ENCODE results near the gene TMEM119. TPM values are rescaled to one million over a fixed set of nuclear protein-coding genes. Genes with fewer than 3 reads are reported as not detected.

The TMEM119 gene
- total and polyA plus RNA-seq, 2 of the 13 experiments (the other 11 are each of a cell fraction or from before 2014, with no cell fraction given) = not detected

DNA sequence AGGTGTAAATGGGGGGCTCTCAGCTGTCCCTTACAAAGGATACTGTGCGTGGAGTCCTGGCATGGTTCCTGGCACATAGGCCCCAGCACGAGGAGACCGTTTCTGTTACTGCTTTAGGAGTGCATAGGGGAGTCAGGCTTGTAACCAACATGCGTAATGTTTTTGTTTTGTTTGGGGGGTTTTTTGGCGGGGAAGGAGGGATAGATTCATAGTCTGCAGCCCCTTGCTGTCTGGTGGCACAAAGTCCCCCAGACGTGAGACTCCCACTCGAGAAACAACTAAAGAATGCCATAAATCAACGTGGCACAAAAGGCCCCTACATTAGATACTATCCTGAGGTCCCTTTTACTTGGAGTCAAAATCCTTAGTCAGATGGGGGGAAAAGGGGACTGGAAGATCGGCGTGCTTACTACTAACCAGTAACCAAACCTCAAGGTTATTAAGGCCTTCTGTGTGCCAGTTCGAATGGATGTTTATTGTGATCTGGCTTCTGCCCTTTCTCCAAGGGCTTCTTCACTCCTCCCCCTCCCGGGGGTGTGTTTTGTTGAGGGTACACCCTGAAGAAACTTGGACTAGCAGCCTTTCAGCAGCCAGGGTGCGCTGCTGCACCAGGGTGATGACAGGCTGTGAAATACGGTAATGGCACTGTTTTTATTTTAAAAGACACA, 34.6 kb downstream of the TMEM119 start (continued):
- TF ChIP-seq, protein P1, sequence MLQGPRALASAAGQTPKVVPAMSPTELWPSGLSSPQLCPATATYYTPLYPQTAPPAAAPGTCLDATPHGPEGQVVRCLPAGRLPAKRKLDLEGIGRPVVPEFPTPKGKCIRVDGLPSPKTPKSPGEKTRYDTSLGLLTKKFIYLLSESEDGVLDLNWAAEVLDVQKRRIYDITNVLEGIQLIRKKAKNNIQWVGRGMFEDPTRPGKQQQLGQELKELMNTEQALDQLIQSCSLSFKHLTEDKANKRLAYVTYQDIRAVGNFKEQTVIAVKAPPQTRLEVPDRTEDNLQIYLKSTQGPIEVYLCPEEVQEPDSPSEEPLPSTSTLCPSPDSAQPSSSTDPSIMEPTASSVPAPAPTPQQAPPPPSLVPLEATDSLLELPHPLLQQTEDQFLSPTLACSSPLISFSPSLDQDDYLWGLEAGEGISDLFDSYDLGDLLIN (CRISPR knock-in tag; IDR thresholded peaks at IDR 0.05; ENCODE audit: borderline replicate concordance) = no peak
- TF ChIP-seq, protein P2, sequence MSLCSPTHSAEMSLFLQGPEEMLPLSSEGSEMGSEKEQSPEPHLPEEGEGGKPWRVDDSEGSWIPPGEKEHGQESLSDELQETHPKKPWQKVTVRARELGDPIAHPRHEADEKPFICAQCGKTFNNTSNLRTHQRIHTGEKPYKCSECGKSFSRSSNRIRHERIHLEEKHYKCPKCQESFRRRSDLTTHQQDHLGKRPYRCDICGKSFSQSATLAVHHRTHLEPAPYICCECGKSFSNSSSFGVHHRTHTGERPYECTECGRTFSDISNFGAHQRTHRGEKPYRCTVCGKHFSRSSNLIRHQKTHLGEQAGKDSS (CRISPR knock-in tag; IDR thresholded peaks at IDR 0.05; ENCODE audit: borderline replicate concordance, low read depth) = no peak
- TF ChIP-seq, protein P3, sequence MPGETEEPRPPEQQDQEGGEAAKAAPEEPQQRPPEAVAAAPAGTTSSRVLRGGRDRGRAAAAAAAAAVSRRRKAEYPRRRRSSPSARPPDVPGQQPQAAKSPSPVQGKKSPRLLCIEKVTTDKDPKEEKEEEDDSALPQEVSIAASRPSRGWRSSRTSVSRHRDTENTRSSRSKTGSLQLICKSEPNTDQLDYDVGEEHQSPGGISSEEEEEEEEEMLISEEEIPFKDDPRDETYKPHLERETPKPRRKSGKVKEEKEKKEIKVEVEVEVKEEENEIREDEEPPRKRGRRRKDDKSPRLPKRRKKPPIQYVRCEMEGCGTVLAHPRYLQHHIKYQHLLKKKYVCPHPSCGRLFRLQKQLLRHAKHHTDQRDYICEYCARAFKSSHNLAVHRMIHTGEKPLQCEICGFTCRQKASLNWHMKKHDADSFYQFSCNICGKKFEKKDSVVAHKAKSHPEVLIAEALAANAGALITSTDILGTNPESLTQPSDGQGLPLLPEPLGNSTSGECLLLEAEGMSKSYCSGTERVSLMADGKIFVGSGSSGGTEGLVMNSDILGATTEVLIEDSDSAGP (CRISPR knock-in tag; IDR thresholded peaks at IDR 0.05; ENCODE audit: borderline replicate concordance) = no peak
- TF ChIP-seq HCFC1 (IDR thresholded peaks at IDR 0.05; ENCODE audit: low read depth, low read length) = no peak
- TF ChIP-seq, protein P4, sequence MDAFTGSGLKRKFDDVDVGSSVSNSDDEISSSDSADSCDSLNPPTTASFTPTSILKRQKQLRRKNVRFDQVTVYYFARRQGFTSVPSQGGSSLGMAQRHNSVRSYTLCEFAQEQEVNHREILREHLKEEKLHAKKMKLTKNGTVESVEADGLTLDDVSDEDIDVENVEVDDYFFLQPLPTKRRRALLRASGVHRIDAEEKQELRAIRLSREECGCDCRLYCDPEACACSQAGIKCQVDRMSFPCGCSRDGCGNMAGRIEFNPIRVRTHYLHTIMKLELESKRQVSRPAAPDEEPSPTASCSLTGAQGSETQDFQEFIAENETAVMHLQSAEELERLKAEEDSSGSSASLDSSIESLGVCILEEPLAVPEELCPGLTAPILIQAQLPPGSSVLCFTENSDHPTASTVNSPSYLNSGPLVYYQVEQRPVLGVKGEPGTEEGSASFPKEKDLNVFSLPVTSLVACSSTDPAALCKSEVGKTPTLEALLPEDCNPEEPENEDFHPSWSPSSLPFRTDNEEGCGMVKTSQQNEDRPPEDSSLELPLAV (CRISPR knock-in tag; conservative IDR thresholded peaks at IDR 0.05; ENCODE audit: low read depth) = no peak
- no peak for TF ChIP-seq YEATS2 (CRISPR knock-in tag; IDR thresholded peaks at IDR 0.05; ENCODE audit: borderline replicate concordance)
- no peak for TF ChIP-seq ZMYM3 (CRISPR knock-in tag; IDR thresholded peaks at IDR 0.05)
- TF ChIP-seq, protein P5, sequence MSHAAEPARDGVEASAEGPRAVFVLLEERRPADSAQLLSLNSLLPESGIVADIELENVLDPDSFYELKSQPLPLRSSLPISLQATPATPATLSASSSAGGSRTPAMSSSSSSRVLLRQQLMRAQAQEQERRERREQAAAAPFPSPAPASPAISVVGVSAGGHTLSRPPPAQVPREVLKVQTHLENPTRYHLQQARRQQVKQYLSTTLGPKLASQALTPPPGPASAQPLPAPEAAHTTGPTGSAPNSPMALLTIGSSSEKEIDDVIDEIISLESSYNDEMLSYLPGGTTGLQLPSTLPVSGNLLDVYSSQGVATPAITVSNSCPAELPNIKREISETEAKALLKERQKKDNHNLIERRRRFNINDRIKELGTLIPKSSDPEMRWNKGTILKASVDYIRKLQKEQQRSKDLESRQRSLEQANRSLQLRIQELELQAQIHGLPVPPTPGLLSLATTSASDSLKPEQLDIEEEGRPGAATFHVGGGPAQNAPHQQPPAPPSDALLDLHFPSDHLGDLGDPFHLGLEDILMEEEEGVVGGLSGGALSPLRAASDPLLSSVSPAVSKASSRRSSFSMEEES (CRISPR knock-in tag; IDR thresholded peaks at IDR 0.05) = no peak
- no peak for TF ChIP-seq ZNF468 (CRISPR knock-in tag; IDR thresholded peaks at IDR 0.05)
- no peak for TF ChIP-seq ZNF350 (CRISPR knock-in tag; IDR thresholded peaks at IDR 0.05; ENCODE audit: borderline replicate concordance, low read depth)
- TF ChIP-seq ZFP41 (CRISPR knock-in tag; IDR thresholded peaks at IDR 0.05; ENCODE audit: borderline replicate concordance) = no peak
- TF ChIP-seq ZNF782 (CRISPR knock-in tag; IDR thresholded peaks at IDR 0.05; ENCODE audit: borderline replicate concordance) = peak; percentile 28; the same call in 1 of the 2 replicates
- TF ChIP-seq PLRG1 (conservative IDR thresholded peaks at IDR 0.05) = no peak
- TF ChIP-seq YY1 (IDR thresholded peaks at IDR 0.05; ENCODE audit: insufficient read depth, insufficient replicate concordance, low read depth, low read length) = peak; percentile 57
- TF ChIP-seq ZNF335 (CRISPR knock-in tag; IDR thresholded peaks at IDR 0.05) = peak; percentile 91; the same call in 1 of the 2 replicates
- no peak for TF ChIP-seq CENPX (CRISPR knock-in tag; IDR thresholded peaks at IDR 0.05)
- TF ChIP-seq, protein P6, sequence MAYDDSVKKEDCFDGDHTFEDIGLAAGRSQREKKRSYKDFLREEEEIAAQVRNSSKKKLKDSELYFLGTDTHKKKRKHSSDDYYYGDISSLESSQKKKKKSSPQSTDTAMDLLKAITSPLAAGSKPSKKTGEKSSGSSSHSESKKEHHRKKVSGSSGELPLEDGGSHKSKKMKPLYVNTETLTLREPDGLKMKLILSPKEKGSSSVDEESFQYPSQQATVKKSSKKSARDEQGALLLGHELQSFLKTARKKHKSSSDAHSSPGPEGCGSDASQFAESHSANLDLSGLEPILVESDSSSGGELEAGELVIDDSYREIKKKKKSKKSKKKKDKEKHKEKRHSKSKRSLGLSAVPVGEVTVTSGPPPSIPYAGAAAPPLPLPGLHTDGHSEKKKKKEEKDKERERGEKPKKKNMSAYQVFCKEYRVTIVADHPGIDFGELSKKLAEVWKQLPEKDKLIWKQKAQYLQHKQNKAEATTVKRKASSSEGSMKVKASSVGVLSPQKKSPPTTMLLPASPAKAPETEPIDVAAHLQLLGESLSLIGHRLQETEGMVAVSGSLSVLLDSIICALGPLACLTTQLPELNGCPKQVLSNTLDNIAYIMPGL (CRISPR knock-in tag; IDR thresholded peaks at IDR 0.05; ENCODE audit: borderline replicate concordance in 1 of 2, low read depth in 1 of 2) = peak in 1 of 2 experiments; percentile 75; a peak in 2 of 4 replicates
- no peak for TF ChIP-seq PHF8 (CRISPR knock-in tag; IDR thresholded peaks at IDR 0.05)
- no peak for TF ChIP-seq HOXA5 (CRISPR knock-in tag; IDR thresholded peaks at IDR 0.05)
